ENCODE measurements around the gene ROPN1L. TPM values are rescaled to one million over a fixed set of nuclear protein-coding genes. Genes with fewer than 3 reads are reported as not detected.

Gene ROPN1L
- total RNA-seq, 1 donor from 2014 or later: not detected

GRCh38 chr5:10468256-10468655 is 26.6 kb downstream of the ROPN1L start:
- H3K4me1 Mint-ChIP-seq: peaks cover 9% of the 10 kb centered on the region
- H3K27ac Mint-ChIP-seq: no peak overlapping the region
- no peak for DNase-seq
- intact Hi-C loops (cut with micrococcal nuclease): no loop called here
- peaks cover 9% of the 10 kb centered on the region for H3K27me3 Mint-ChIP-seq
- no peak overlapping the region for H3K4me3 Mint-ChIP-seq
- H3K36me3 Mint-ChIP-seq (ENCODE audit: low read depth): no peaks in the 10 kb centered on the region
- no peaks in the 10 kb centered on the region for H3K9me3 Mint-ChIP-seq

- Mint-ChIP-seq H3K9me3 (no peaks in the 10 kb centered on the region), H3K27me3 (peaks cover 7% of the 10 kb centered on the region)
Observed at GRCh38 chr5:10469253-10470050, 27.8 kb downstream of the ROPN1L start.

GRCh38 chr5:10470669-10471068 is 29.0 kb downstream of the ROPN1L start:
- H3K36me3 Mint-ChIP-seq (ENCODE audit: low read depth): no peaks in the 10 kb centered on the region
- H3K27me3 Mint-ChIP-seq: peaks cover 7% of the 10 kb centered on the region
- H3K4me3 Mint-ChIP-seq: no peak overlapping the region
- H3K4me1 Mint-ChIP-seq: peaks cover 9% of the 10 kb centered on the region
- intact Hi-C loops (cut with micrococcal nuclease): no loop called here
- DNase-seq: no peak
- H3K9me3 Mint-ChIP-seq: no peaks in the 10 kb centered on the region
- no peak overlapping the region for H3K27ac Mint-ChIP-seq

More at GRCh38 chr5:10469253-10470050, 27.8 kb downstream of the ROPN1L start:
- Mint-ChIP-seq H3K4me3 (no peak overlapping the region), H3K27ac (no peak overlapping the region), H3K4me1 (peaks cover 9% of the 10 kb centered on the region), H3K36me3 (ENCODE audit: low read depth) (no peaks in the 10 kb centered on the region)
- DNase-seq: no peak
- intact Hi-C loops (cut with micrococcal nuclease): no loop called here

GRCh38 chr5:10471677-10472076 is 30.0 kb downstream of the ROPN1L start:
- H3K36me3 Mint-ChIP-seq (ENCODE audit: low read depth): no peaks in the 10 kb centered on the region
- H3K27ac Mint-ChIP-seq: no peak overlapping the region
- H3K27me3 Mint-ChIP-seq: peaks cover 11% of the 10 kb centered on the region
- peaks cover 9% of the 10 kb centered on the region for H3K4me1 Mint-ChIP-seq
- no peak for DNase-seq
- no peaks in the 10 kb centered on the region for H3K9me3 Mint-ChIP-seq
- intact Hi-C loops (cut with micrococcal nuclease): no loop called here
- no peak overlapping the region for H3K4me3 Mint-ChIP-seq

GRCh38 chr5:10474521-10475075 is 32.9 kb downstream of the ROPN1L start:
- intact Hi-C loops (cut with micrococcal nuclease): no loop called here
- no peak for DNase-seq
- no peak overlapping the region for H3K4me3 Mint-ChIP-seq
- H3K36me3 Mint-ChIP-seq (ENCODE audit: low read depth): no peaks in the 10 kb centered on the region
- no peaks in the 10 kb centered on the region for H3K4me1 Mint-ChIP-seq
- peaks cover 14% of the 10 kb centered on the region for H3K27me3 Mint-ChIP-seq
- H3K27ac Mint-ChIP-seq: no peak overlapping the region
- no peaks in the 10 kb centered on the region for H3K9me3 Mint-ChIP-seq

- peaks cover 19% of the 10 kb centered on the region for H3K27me3 Mint-ChIP-seq
- no peaks in the 10 kb centered on the region for H3K4me1 Mint-ChIP-seq
- H3K9me3 Mint-ChIP-seq: no peaks in the 10 kb centered on the region
- intact Hi-C loops (cut with micrococcal nuclease): no loop called here
- H3K36me3 Mint-ChIP-seq (ENCODE audit: low read depth): no peaks in the 10 kb centered on the region
- no peak overlapping the region for H3K4me3 Mint-ChIP-seq
- DNase-seq: no peak
- H3K27ac Mint-ChIP-seq: no peak overlapping the region
Observed at GRCh38 chr5:10475931-10476676, 34.4 kb downstream of the ROPN1L start.

GRCh38 chr5:10476878-10477277 is 35.2 kb downstream of the ROPN1L start:
- no peaks in the 10 kb centered on the region for H3K4me1 Mint-ChIP-seq
- intact Hi-C loops (cut with micrococcal nuclease): no loop called here
- no peak overlapping the region for H3K27ac Mint-ChIP-seq
- no peak for DNase-seq
- peaks cover 17% of the 10 kb centered on the region for H3K27me3 Mint-ChIP-seq
- no peak overlapping the region for H3K4me3 Mint-ChIP-seq
- H3K9me3 Mint-ChIP-seq: no peaks in the 10 kb centered on the region
- H3K36me3 Mint-ChIP-seq (ENCODE audit: low read depth): no peaks in the 10 kb centered on the region

GRCh38 chr5:10477943-10478342 is 36.3 kb downstream of the ROPN1L start:
- Mint-ChIP-seq H3K36me3 (ENCODE audit: low read depth) (no peaks in the 10 kb centered on the region), H3K27ac (no peak overlapping the region), H3K9me3 (no peaks in the 10 kb centered on the region), H3K4me1 (no peaks in the 10 kb centered on the region), H3K27me3 (peaks cover 17% of the 10 kb centered on the region), H3K4me3 (no peak overlapping the region)
- no peak for DNase-seq
- intact Hi-C loops (cut with micrococcal nuclease): no loop called here

GRCh38 chr5:10478436-10478835 is 36.8 kb downstream of the ROPN1L start:
- Mint-ChIP-seq H3K4me3 (no peak overlapping the region), H3K27me3 (peaks cover 16% of the 10 kb centered on the region), H3K27ac (no peak overlapping the region)

GRCh38 chr5:10479154-10479721 is 37.6 kb downstream of the ROPN1L start:
- Mint-ChIP-seq H3K4me3 (no peak overlapping the region), H3K4me1 (no peaks in the 10 kb centered on the region), H3K36me3 (ENCODE audit: low read depth) (no peaks in the 10 kb centered on the region), H3K27me3 (peaks cover 14% of the 10 kb centered on the region), H3K27ac (no peak overlapping the region), H3K9me3 (no peaks in the 10 kb centered on the region)
- no peak for DNase-seq
- intact Hi-C loops (cut with micrococcal nuclease): no loop called here

More at GRCh38 chr5:10478436-10478835, 36.8 kb downstream of the ROPN1L start:
- intact Hi-C loops (cut with micrococcal nuclease): no loop called here
- Mint-ChIP-seq H3K4me1 (no peaks in the 10 kb centered on the region), H3K9me3 (no peaks in the 10 kb centered on the region), H3K36me3 (ENCODE audit: low read depth) (no peaks in the 10 kb centered on the region)
- no peak for DNase-seq

- intact Hi-C loops (cut with micrococcal nuclease): no loop called here
- peaks cover 14% of the 10 kb centered on the region for H3K27me3 Mint-ChIP-seq
- no peak overlapping the region for H3K27ac Mint-ChIP-seq
- H3K9me3 Mint-ChIP-seq: no peaks in the 10 kb centered on the region
- no peak for DNase-seq
- peaks cover 5% of the 10 kb centered on the region for H3K4me1 Mint-ChIP-seq
- no peak overlapping the region for H3K4me3 Mint-ChIP-seq
- no peaks in the 10 kb centered on the region for H3K36me3 Mint-ChIP-seq (ENCODE audit: low read depth)
Observed at GRCh38 chr5:10480237-10480985, 38.7 kb downstream of the ROPN1L start.

- Mint-ChIP-seq H3K27me3 (peaks cover 10% of the 10 kb centered on the region), H3K4me1 (peaks cover 5% of the 10 kb centered on the region), H3K27ac (no peak overlapping the region), H3K9me3 (no peaks in the 10 kb centered on the region), H3K36me3 (ENCODE audit: low read depth) (no peaks in the 10 kb centered on the region), H3K4me3 (no peak overlapping the region)
- no peak for DNase-seq
- intact Hi-C loops (cut with micrococcal nuclease): no loop called here
Observed at GRCh38 chr5:10481241-10481935, 39.7 kb downstream of the ROPN1L start.

Data from activated CD4-positive, alpha-beta T cell treated with anti-CD3 and anti-CD28 coated beads, Interleukin-2, amount 10 ng/mL, durations not matched to agents 24 days and 14 days (primary cell).